Measurements from ENCODE around the gene ZGPAT. TPM values are rescaled to one million over a fixed set of nuclear protein-coding genes. Genes with fewer than 3 reads are reported as not detected.

The ZGPAT gene
- total and polyA plus RNA-seq, 2 of the 13 experiments (the other 11 are each of a cell fraction or from before 2014, with no cell fraction given) = 23.0 to 41.9 TPM

- TF ChIP-seq, protein P1, sequence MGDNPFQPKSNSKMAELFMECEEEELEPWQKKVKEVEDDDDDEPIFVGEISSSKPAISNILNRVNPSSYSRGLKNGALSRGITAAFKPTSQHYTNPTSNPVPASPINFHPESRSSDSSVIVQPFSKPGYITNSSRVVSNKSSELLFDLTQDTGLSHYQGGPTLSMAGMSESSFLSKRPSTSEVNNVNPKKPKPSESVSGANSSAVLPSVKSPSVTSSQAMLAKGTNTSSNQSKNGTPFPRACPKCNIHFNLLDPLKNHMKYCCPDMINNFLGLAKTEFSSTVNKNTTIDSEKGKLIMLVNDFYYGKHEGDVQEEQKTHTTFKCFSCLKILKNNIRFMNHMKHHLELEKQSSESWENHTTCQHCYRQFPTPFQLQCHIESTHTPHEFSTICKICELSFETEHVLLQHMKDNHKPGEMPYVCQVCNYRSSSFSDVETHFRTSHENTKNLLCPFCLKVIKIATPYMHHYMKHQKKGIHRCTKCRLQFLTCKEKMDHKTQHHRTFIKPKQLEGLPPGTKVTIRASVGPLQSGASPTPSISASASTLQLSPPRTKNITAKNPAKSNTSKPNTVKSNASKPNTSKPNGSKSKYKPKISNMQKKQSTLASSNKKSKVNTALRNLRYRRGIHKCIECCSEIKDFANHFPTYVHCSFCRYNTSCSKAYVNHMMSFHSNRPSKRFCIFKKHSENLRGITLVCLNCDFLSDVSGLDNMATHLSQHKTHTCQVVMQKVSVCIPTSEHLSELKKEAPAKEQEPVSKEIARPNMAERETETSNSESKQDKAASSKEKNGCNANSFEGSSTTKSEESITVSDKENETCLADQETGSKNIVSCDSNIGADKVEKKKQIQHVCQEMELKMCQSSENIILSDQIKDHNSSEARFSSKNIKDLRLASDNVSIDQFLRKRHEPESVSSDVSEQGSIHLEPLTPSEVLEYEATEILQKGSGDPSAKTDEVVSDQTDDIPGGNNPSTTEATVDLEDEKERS (CRISPR knock-in tag; IDR thresholded peaks at IDR 0.05) = peak; percentile 88
- TF ChIP-seq ZNF138 (CRISPR knock-in tag; IDR thresholded peaks at IDR 0.05; ENCODE audit: low read depth) (0 out of 2 replicates have a peak, but pooled peaks have one; percentile 66), ZNF101 (CRISPR knock-in tag; IDR thresholded peaks at IDR 0.05; ENCODE audit: borderline replicate concordance, low read depth) (no peak), ZNF552 (CRISPR knock-in tag; IDR thresholded peaks at IDR 0.05; ENCODE audit: borderline replicate concordance) (peak; percentile 90; the same call in 1 of the 2 replicates), HDAC1 (CRISPR knock-in tag; IDR thresholded peaks at IDR 0.05) (no peak), ZNF652 (CRISPR knock-in tag; IDR thresholded peaks at IDR 0.05; ENCODE audit: borderline replicate concordance, low read depth) (no peak), ELF1 (CRISPR knock-in tag; IDR thresholded peaks at IDR 0.05) (peak; percentile 22; the same call in 1 of the 2 replicates), PATZ1 (CRISPR knock-in tag; IDR thresholded peaks at IDR 0.05) (peak; percentile 62), HNRNPLL (IDR thresholded peaks at IDR 0.05; ENCODE audit: low read depth, low read length, poor library complexity, severe bottlenecking) (peak; percentile 43), ISX (CRISPR knock-in tag; conservative IDR thresholded peaks at IDR 0.05) (no peak), RBFOX2 (IDR thresholded peaks at IDR 0.05; ENCODE audit: low read depth, low read length) (peak; percentile 64; the same call in 1 of the 2 replicates), HNRNPK (IDR thresholded peaks at IDR 0.05; ENCODE audit: low read depth, low read length, poor library complexity, severe bottlenecking) (peak; percentile 88)
- TF ChIP-seq, protein P2, sequence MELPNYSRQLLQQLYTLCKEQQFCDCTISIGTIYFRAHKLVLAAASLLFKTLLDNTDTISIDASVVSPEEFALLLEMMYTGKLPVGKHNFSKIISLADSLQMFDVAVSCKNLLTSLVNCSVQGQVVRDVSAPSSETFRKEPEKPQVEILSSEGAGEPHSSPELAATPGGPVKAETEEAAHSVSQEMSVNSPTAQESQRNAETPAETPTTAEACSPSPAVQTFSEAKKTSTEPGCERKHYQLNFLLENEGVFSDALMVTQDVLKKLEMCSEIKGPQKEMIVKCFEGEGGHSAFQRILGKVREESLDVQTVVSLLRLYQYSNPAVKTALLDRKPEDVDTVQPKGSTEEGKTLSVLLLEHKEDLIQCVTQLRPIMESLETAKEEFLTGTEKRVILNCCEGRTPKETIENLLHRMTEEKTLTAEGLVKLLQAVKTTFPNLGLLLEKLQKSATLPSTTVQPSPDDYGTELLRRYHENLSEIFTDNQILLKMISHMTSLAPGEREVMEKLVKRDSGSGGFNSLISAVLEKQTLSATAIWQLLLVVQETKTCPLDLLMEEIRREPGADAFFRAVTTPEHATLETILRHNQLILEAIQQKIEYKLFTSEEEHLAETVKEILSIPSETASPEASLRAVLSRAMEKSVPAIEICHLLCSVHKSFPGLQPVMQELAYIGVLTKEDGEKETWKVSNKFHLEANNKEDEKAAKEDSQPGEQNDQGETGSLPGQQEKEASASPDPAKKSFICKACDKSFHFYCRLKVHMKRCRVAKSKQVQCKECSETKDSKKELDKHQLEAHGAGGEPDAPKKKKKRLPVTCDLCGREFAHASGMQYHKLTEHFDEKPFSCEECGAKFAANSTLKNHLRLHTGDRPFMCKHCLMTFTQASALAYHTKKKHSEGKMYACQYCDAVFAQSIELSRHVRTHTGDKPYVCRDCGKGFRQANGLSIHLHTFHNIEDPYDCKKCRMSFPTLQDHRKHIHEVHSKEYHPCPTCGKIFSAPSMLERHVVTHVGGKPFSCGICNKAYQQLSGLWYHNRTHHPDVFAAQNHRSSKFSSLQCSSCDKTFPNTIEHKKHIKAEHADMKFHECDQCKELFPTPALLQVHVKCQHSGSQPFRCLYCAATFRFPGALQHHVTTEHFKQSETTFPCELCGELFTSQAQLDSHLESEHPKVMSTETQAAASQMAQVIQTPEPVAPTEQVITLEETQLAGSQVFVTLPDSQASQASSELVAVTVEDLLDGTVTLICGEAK (IDR thresholded peaks at IDR 0.05) = no peak
- TF ChIP-seq, protein P2 (CRISPR knock-in tag; IDR thresholded peaks at IDR 0.05) = peak; percentile 21; the same call in 1 of the 2 replicates
Observed at GRCh38 chr20:63696628-63697356, 11.0 kb upstream of the ZGPAT start, which contains the start of gene TNFRSF6B (continued).
